Glomerular visceral epithelial cell (primary cell): ENCODE measurements around the gene NIFK.
"Not testable (repeated sequence)": the region's sequence is repeated elsewhere in the genome, so short reads cannot be mapped to it uniquely, and the experiment has no call there.

ENCODE experiments used
- DNase-seq: peaks from one replicate; pipeline ENCODE4 v3.0.0-alpha.2; 2016; ENCODE audit errors: extremely low spot score

NIFK gene

DNA sequence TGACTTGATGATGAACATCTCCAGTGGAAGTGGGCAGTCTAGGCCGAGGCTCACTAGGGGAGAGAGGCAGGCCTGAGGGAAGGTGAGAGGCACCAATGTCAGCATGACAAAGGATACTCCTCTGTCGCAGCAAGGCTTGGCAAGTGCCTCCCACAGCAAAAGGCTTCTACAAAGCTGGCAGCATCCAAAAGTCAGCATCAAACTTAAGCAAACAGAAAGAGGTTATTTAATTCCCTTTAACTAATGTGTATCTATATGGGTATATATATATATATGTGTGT is 41.6 kb downstream of the NIFK start:
- DNase-seq: no peak

DNA sequence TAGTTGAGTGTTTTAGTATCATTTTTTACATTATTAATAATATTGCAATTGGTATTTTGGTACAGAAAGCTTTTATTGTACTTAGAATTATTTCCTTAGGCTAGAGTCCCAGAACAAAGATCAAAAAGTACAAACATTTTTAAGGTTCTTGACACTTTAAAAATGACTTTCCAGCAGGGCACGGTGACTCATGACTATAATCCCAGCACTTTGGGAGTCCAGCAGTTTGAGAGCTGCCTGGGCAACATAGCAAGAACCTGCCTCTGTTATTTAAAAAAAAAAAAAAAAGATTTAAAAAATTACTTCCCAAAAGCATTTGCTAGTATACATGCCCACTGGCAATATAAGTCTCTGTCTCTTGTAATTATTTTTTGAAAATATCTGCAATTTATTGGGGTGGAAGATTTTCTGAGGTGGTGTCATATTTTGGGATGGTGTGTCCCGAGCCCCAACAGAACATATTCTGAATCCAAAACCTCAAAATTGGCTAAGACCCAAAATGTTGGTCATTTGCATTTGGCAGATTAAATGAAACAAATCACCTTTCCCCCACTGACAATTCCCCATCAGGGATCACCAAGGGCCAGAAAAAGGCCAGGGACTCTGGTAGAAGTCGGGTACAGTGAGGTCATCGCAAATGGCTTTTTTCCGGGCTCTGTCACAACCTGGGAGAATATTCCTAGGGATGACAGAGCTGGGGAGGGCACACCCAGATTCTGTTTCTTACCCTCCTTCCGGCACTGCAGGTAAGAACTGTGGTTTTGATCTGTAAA is 42.1 kb downstream of the NIFK start:
- DNase-seq: peak; percentile 48

DNA sequence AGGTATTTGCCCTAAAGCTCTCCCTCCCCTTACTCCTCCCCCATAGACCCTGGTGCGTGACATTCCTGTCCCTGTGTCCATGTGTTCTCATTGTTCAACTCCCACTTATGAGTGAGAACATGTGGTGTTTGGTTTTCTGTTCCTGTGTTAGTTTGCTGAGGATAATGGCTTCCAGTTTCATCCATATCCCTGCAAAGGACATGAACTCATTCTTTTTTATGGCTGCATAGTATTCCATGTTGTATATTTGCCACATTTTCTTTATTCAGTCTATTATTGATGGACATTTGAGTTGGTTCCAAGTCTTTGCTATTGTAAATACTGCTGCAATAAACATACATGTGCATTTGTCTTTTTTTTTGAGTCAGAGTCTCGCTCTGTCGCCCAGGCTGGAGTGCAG is 46.1 kb downstream of the NIFK start:
- DNase-seq: not testable (repeated sequence)

DNA sequence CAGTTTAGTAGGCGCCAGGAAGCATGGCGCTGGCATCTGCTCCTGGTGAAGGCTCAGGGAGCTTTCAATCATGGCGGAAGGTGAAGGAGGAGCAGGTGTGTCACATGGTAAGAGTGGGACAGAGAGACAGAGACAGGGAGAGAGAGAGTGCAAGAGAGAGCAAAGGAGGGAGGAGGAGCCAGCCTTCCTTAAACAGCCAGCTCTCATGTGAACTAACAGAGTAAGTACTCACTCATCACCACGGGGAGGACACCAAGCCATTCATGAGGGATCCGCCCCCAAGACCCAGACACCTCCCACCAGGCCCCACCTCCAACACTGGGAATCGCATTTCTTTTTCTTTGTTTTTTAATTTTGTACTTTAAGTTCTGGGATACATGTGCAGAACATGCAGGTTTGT is 46.6 kb downstream of the NIFK start:
- no peak for DNase-seq

DNA sequence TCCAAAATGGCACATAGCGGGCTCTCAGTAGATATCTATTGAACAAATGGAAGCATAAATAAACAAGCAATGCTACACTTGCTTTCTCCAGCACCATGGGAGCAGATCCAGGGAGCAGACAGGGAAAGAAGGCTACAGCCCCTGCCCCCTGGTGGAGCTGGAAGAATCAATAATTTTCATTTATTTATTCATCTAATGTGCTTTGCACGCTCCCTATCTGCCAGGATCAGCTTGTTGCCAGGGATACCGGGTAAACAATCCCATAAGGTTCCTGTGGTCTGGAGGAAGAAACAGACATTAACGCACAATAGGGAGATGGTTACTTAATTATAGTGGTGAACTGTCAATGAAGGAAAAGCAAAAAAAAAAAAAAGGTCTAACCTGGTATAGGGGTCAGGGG is 47.3 kb downstream of the NIFK start:
- DNase-seq: peak; percentile 31

DNA sequence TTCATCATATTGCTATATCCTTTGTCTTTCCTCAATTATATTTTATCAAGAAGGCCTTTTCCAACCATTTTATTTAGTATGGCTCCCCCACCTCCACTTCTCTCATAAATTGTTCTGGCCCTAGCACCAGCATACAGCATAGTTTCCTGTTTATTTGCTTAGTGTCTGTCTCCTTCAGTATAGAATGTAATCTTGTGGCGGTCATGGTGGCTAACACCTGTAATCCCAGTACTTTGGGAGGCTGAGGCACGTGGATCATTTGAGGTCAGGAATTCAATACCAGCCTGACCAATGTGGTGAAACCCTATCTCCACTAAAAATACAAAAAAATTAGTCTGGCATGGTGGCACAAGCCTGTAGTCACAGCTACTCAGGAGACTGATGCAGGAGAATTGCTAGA is 47.9 kb downstream of the NIFK start:
- DNase-seq: no peak

DNA sequence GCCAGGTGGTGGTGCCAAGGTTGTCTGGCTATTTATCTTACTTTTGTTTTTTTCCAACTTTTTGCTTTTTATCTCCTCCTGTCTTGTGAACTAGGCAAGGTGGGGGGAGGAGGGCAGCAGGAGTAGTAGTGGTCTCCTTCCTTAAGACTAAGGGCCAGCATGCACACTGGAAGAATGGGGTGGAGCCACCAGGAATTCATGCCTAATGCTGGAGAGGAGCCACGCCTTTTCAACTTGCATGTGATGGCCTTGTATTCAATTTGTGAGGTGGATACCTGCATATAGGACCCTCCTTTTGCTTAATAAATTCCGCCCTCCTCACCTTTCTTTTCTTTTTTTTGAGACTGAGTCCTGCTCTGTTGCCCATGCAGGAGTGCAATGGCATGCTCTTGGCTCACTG is 49.8 kb downstream of the NIFK start:
- no peak for DNase-seq

DNA sequence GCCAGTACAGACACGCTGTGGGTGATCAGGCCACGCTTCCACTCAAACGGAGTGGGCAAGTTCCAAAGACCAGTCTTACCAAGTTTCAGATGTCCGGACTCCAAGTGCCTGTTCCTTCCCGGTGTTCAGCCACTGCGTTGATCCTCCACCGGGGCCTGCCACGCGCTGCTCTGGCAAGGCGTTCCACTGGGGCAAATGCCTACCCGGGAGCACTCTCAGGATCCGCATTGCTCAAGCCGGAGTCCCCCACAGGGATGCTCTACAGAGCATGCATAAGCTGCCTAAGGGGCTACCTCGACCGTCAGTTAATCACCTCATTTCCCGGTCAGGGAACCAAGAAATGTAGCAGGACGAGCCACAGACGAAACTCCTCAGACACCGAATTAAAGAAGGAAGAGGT is 50.5 kb downstream of the NIFK start:
- no peak for DNase-seq

DNA sequence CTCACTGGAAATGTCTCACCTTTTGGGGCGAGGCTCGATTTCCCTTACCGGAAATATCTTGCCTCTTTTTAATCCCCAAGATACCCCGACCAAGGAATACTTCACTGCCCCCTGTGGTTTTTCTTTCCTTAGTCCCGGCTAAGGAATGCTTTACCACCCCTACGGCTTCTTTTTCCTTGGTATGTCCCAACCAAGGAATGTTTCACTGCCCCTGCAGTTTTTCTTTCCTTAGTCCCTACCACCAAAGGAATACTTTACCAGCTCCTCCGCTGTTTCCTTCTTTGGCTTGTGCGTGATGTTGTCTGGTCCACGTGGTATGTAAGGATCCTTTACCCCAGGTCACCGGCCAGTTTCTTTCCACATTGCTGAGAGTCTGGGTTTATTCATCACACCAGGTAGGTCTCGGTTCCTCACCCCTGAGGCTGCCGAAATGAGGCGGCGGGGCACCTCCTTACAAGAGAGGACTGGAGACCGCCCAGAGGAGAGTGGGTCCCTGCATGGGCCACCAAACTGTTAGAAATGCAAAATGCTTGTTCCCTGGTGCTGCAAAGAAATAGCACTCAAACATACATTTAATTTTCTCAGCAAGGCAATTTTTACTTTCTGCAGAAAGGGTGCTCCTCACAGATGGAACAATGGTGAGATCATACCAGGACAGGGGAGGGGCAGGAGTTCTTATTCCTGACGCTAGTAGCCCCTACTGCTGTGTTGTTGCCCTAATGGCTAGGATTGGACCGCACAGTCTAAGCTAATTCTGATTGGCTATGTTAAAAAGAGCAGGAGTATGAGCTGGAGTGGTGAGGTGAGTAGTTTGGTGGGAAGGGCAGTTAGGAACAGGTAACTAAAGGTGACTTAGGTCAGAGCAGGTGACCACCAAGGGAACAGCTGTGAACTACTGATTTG is 54.0 kb downstream of the NIFK start:
- no peak for DNase-seq

DNA sequence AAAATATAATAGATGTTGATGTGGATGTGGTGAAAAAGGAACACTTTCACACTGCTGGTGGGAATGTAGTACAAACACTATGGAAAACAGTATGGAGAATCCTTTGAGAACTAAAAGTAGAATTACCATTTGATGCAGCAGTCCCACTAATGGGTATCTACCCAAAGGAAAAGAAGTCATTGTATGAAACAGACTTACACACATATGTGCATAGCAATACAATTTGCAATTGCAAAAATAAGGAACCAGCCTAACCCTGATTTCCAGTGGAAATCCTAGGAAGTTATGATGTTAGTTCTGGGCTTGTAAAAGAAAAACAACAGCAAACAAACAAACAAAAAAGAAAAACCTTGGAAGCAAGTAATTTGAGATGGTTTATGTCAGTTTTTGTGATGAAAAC is 58.8 kb downstream of the NIFK start:
- no peak for DNase-seq
